Tibial nerve (tissue), 3 donors: ENCODE results near the gene NR3C1.

Experiments used
- CTCF ChIP-seq, 5 experiments: fragments of 200-600 bp in 3 of 5; fragments of 450-650 bp in 2 of 5; sonication (generic) in 3 of 5; IDR thresholded peaks; one replicate each; pipeline ENCODE4 v1.5.1; 2016 to 2019; ENCODE audit warnings: antibody characterized with exemption in 5 of 5, mild to moderate bottlenecking in 3 of 5, moderate library complexity in 2 of 5
- POLR2A ChIP-seq, 2 donors: fragments of 450-650 bp; IDR thresholded peaks; one replicate each; pipeline ENCODE4 v1.6.1; 2017; ENCODE audit warnings: antibody characterized with exemption in 2 of 2, mild to moderate bottlenecking in 2 of 2, moderate library complexity in 2 of 2

- TF ChIP-seq CTCF (IDR thresholded peaks at IDR 0.05) (no peak), POLR2A (IDR thresholded peaks at IDR 0.05) (no peak)
Measured at GRCh38 chr5:143379606-143380005, 23.9 kb downstream of the NR3C1 start.
